GM10266 (cell line): ENCODE measurements around the gene CD226.

Experiments
- DNase-seq: peaks from one replicate; pipeline ENCODE4 v3.0.0; 2012; ENCODE audit errors: extremely low spot score
- CTCF ChIP-seq: IDR thresholded peaks from 2 replicates; pipeline ENCODE4 v1.5.1; 2012; ENCODE audit warnings: mild to moderate bottlenecking, low read depth; ENCODE audit not compliant: control insufficient read depth, insufficient read depth; ENCODE audit errors: missing control alignments

The CD226 gene

DNA sequence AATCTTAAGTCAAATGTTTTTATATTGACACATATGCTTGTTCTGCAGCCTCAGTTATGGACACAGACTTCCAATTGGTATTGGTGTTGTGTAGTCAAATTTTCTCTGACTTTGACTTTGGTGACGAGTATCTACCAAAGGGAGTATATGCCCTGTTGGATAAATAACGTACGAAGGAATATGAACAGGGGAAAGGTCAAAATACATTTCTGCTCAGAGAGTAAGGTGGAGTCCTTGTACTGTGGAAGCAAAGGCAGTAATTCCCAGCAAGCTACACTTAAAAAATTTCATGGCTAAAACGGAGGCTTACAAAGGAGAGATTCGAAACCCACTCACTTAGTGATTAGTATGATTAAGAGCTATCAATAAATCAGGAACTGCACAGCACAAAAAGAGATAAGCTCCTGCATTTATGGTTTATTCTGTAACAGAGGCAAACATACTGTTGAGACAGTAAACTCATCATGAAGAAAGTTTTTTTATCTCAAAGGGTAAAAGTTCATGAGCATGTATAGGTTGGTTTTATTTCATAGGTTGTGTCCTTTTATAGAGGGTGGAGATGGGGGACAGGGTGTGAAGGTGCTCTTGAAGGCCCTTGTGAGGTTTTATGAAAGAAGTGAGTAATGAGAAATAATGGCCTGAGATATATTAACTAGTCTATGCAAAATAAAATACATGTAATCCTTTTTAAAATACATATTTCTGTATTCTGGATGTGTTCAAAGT lies 142.7 kb downstream of the CD226 start:
- no peak for DNase-seq
- no peak for TF ChIP-seq CTCF
